SK-N-MC (cell line): ENCODE results near the gene WDR33.

Source experiments
- EZH2 ChIP-seq: fragments of 200-600 bp; sonication (generic); IDR thresholded peaks from one replicate; pipeline ENCODE4 v1.6.1; 2017; ENCODE audit warnings: antibody characterized with exemption
- FOXP2 ChIP-seq: optimal IDR thresholded peaks from 2 replicates; pipeline ENCODE3; 2011; ENCODE audit warnings: mild to moderate bottlenecking, moderate library complexity; ENCODE audit not compliant: insufficient read depth; ENCODE audit errors: extremely low read length, control extremely low read depth
- POLR2AphosphoS5 ChIP-seq: IDR thresholded peaks from 2 replicates; pipeline ENCODE4 v1.6.1; 2012; ENCODE audit warnings: mild to moderate bottlenecking, low read depth, low read length, borderline replicate concordance

DNA sequence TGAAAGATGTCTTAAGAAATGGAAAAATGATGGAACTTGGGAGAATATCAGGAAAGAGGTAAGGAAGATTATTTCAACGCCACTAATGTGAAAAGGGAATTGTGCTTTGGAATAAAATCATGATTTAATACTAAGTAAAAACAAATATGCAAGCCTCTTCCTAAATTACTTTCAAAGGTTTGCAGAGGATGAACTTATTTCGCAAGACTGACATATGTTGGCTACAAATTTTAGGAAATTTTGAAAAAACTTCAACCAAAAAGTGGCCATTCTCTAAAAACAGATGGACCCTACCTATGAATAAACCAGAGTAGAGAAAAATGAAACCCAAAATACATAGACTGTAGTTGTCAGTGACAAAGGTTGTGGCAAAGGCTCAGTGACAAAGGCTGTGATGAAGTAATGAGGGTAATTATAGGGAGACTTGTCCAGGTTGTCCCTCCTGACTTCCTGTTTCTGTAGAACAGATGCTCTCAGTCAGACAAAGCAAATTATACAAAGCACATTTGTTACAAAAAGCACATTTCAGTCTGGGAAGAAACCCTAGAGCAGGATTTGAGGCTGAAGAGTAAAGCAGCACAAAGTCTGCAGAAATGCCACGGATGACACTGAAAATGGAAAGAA, 70.2 kb downstream of the WDR33 start:
- TF ChIP-seq EZH2 (no peak), POLR2AphosphoS5 (no peak), FOXP2 (no peak)
